Sigmoid colon (tissue), 4 donors: ENCODE results near the gene VEPH1.

Experiments used
- CTCF ChIP-seq, 4 experiments: fragments of 450-650 bp in 3 of 4; fragments of 200-600 bp in 1 of 4; IDR thresholded peaks; one replicate each; pipeline ENCODE4 v1.5.1; 2016 to 2019; ENCODE audit warnings: antibody characterized with exemption in 4 of 4, mild to moderate bottlenecking in 3 of 4, moderate library complexity in 2 of 4
- EP300 ChIP-seq, 4 donors: sonication (generic); formaldehyde crosslinking; IDR thresholded peaks; one replicate each; pipeline ENCODE4 v1.6.1; 2017; ENCODE audit warnings: antibody characterized with exemption in 4 of 4
- POLR2A ChIP-seq, 2 donors: fragments of 450-650 bp; IDR thresholded peaks; one replicate each; pipeline ENCODE4 v1.6.1; 2016; ENCODE audit warnings: antibody characterized with exemption in 2 of 2, mild to moderate bottlenecking in 2 of 2, moderate library complexity in 2 of 2

- TF ChIP-seq POLR2A (IDR thresholded peaks at IDR 0.05): no peak
- no peak for TF ChIP-seq EP300 (IDR thresholded peaks at IDR 0.05)
- TF ChIP-seq CTCF (IDR thresholded peaks at IDR 0.05): no peak
Observed at GRCh38 chr3:157312376-157312745, 190.9 kb downstream of the VEPH1 start.
